ENCODE results near the gene DISC1. TPM values are rescaled to one million over a fixed set of nuclear protein-coding genes. Genes with fewer than 3 reads are reported as not detected.

The DISC1 gene
- total and polyA plus RNA-seq, 2 of the 13 experiments (the other 11 are each of a cell fraction or from before 2014, with no cell fraction given): 4.2 to 4.6 TPM

GRCh38 chr1:231850786-231851185 is 224.2 kb downstream of the DISC1 start:
- Histone ChIP-seq H3K27me3 (ENCODE audit: control insufficient read depth in 1 of 2, insufficient read depth in 2 of 2, low read length in 2 of 2) (no peaks in the 10 kb centered on the region), H3K4me3 (replicated peaks in 1 of 3; ENCODE audit: insufficient read depth in 1 of 3, low read depth in 2 of 3, low read length in 3 of 3) (no peak overlapping the region), H3K36me3 (replicated peaks in 1 of 2; ENCODE audit: control insufficient read depth in 1 of 2, insufficient read depth in 2 of 2, low read length in 2 of 2) (no peaks in the 10 kb centered on the region; a peak in 2 of 5 replicates), H3K9me3 (ENCODE audit: low read length) (no peaks in the 10 kb centered on the region), H4K20me1 (ENCODE audit: insufficient read depth, low read length) (no peaks in the 10 kb centered on the region), H3K79me2 (ENCODE audit: insufficient read depth, low read length) (no peaks in the 10 kb centered on the region), H2AFZ (ENCODE audit: low read length) (no peak overlapping the region), H3K4me2 (ENCODE audit: low read depth, low read length) (no peak overlapping the region), H3K27ac (ENCODE audit: extremely low read length, insufficient read depth, low read length) (no peak overlapping the region), H3K9ac (ENCODE audit: insufficient read depth, low read depth, low read length) (no peak overlapping the region), H3K4me1 (ENCODE audit: insufficient read depth, low read length) (no peaks in the 10 kb centered on the region; the same call in 1 of the 2 replicates)
- intact Hi-C loops (cut with micrococcal nuclease; ENCODE audit: unreplicated experiment): no loop called here
- in situ Hi-C loops (cut with HindIII; ENCODE audit: extremely low pct_ligation_motif_present, low pct_unique_long_range_greater_than_20kb): loop anchor here (25.0 kb wide), 2 partner anchors 1112 to 1387 kb away; partner anchors contain the start of gene NTPCR
- ATAC-seq (no peak), DNase-seq (ENCODE audit: low spot score) (no peak), FAIRE-seq (no peak)
- WGBS (ENCODE audit: low lambda C conversion rate): 93% methylated on average over 5 of the region's 5 CpGs
- TF ChIP-seq ZHX2 (IDR thresholded peaks at IDR 0.05; ENCODE audit: low read depth) (no peak), ZHX2 (CRISPR knock-in tag; IDR thresholded peaks at IDR 0.05; ENCODE audit: borderline replicate concordance) (no peak), HCFC1 (IDR thresholded peaks at IDR 0.05; ENCODE audit: low read depth, low read length) (no peak), ELF3 (CRISPR knock-in tag; IDR thresholded peaks at IDR 0.05) (no peak)
- POLR2A ChIA-PET: no interaction called here
- BruUV-seq (replicated peaks): no TSS peak
- CTCF ChIA-PET (ENCODE audit: low intra/inter-chr PET ratio, low total read pairs): no interaction called here
